Suprapubic skin (tissue), 4 donors: Measurements from ENCODE around the gene P4HA1.

Source experiments
- EP300 ChIP-seq: sonication (generic); formaldehyde crosslinking; IDR thresholded peaks from one replicate; pipeline ENCODE4 v1.6.1; 2017; ENCODE audit warnings: antibody characterized with exemption
- POLR2A ChIP-seq, 2 donors: fragments of 450-650 bp; IDR thresholded peaks; one replicate each; pipeline ENCODE4 v1.6.1; 2017; ENCODE audit warnings: antibody characterized with exemption in 2 of 2, mild to moderate bottlenecking in 2 of 2, moderate library complexity in 2 of 2
- POLR2AphosphoS5 ChIP-seq, 3 donors: sonication (generic); formaldehyde crosslinking; IDR thresholded peaks; one replicate each; pipeline ENCODE4 v1.6.1; 2017; ENCODE audit warnings: antibody characterized with exemption in 3 of 3
- TF ChIP-seq, protein P1 (sequence below), 2 donors: fragments of 200-600 bp in 1 of 2; fragments of 450-650 bp in 1 of 2; sonication (generic) in 1 of 2; IDR thresholded peaks; one replicate each; pipeline ENCODE4 v1.5.1; 2016 to 2019; ENCODE audit warnings: antibody characterized with exemption in 2 of 2, mild to moderate bottlenecking in 1 of 2, moderate library complexity in 1 of 2

- TF ChIP-seq, protein P1, sequence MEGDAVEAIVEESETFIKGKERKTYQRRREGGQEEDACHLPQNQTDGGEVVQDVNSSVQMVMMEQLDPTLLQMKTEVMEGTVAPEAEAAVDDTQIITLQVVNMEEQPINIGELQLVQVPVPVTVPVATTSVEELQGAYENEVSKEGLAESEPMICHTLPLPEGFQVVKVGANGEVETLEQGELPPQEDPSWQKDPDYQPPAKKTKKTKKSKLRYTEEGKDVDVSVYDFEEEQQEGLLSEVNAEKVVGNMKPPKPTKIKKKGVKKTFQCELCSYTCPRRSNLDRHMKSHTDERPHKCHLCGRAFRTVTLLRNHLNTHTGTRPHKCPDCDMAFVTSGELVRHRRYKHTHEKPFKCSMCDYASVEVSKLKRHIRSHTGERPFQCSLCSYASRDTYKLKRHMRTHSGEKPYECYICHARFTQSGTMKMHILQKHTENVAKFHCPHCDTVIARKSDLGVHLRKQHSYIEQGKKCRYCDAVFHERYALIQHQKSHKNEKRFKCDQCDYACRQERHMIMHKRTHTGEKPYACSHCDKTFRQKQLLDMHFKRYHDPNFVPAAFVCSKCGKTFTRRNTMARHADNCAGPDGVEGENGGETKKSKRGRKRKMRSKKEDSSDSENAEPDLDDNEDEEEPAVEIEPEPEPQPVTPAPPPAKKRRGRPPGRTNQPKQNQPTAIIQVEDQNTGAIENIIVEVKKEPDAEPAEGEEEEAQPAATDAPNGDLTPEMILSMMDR (IDR thresholded peaks at IDR 0.05): no peak
- TF ChIP-seq POLR2AphosphoS5 (IDR thresholded peaks at IDR 0.05): peak in 1 of 3 donors; percentile 22
- no peak for TF ChIP-seq POLR2A (IDR thresholded peaks at IDR 0.05)
- no peak for TF ChIP-seq EP300
Measured at GRCh38 chr10:73096041-73096448, 621 bp downstream of the P4HA1 start.
